Lung (tissue), 12 donors: ENCODE data around the gene ARID1B. TPM values are rescaled to one million over a fixed set of nuclear protein-coding genes. Genes with fewer than 3 reads are reported as not detected.

Source experiments
- ATAC-seq: fragments of 200-7000 bp; cut with Tn5 transposase; one replicate; pipeline ENCODE4 v1.9.1; 2020; ENCODE audit warnings: moderate number of reproducible peaks; ENCODE audit not compliant: insufficient read depth, low FRiP score
- DNase-seq, 3 donors: peaks; one replicate each; pipeline ENCODE4 v3.0.0-alpha.2; 2013 to 2017
- H3K27ac ChIP-seq, 2 donors: one replicate each; pipeline ENCODE4 v1.5.1; 2013; ENCODE audit warnings: mild to moderate bottlenecking in 2 of 2, moderate library complexity in 2 of 2, control low read depth in 1 of 2, inconsistent platforms in 1 of 2, low read depth in 1 of 2, low read length in 1 of 2
- H3K27me3 ChIP-seq, 3 donors: one replicate each; pipeline ENCODE4 v1.5.1; 2013; ENCODE audit warnings: low read length in 2 of 3; ENCODE audit not compliant: control insufficient read depth in 3 of 3, insufficient read depth in 3 of 3
- H3K36me3 ChIP-seq, 4 donors: one replicate each; pipeline ENCODE4 v1.5.1; 2013; ENCODE audit warnings: low read length in 4 of 4, mild to moderate bottlenecking in 1 of 4, moderate library complexity in 1 of 4; ENCODE audit not compliant: control insufficient read depth in 4 of 4, insufficient read depth in 4 of 4
- H3K4me1 ChIP-seq, 5 donors: one replicate each; pipeline ENCODE4 v1.5.1; 2013; ENCODE audit warnings: low read length in 5 of 5, mild to moderate bottlenecking in 2 of 5, moderate library complexity in 1 of 5; ENCODE audit not compliant: control insufficient read depth in 5 of 5, insufficient read depth in 5 of 5
- H3K4me3 ChIP-seq: one replicate; pipeline ENCODE4 v1.5.1; 2013; ENCODE audit warnings: mild to moderate bottlenecking, control low read depth, moderate library complexity
- H3K9ac ChIP-seq, 2 donors: one replicate each; pipeline ENCODE4 v1.5.1; 2013; ENCODE audit warnings: low read length in 2 of 2, control low read depth in 1 of 2; ENCODE audit not compliant: insufficient read depth in 1 of 2
- H3K9me3 ChIP-seq, 4 donors: one replicate each; pipeline ENCODE4 v1.5.1; 2013; ENCODE audit warnings: low read length in 3 of 4, mild to moderate bottlenecking in 1 of 4, moderate library complexity in 1 of 4; ENCODE audit not compliant: control insufficient read depth in 4 of 4, insufficient read depth in 3 of 4
- CTCF ChIP-seq: IDR thresholded peaks from 2 replicates; pipeline ENCODE4 v1.5.1; 2012; ENCODE audit warnings: mild to moderate bottlenecking; ENCODE audit errors: control extremely low read depth, extremely low read depth
- WGBS, 2 donors: extraction: QIAGEN DNeasy Blood & Tissue Kit; methylation state at CpG; one replicate each; pipeline ENCODE4 v1.1.7; 2013; 5-methylcytosine and 5-hydroxymethylcytosine counted together
- polyA plus RNA-seq, 2 donors: library from polyadenylated mRNA; stranded (reverse); fragments of 200-250 nt; gene quantifications; one replicate each; pipeline ENCODE4 v1.2.1, GENCODE V29; 2013
- total RNA-seq, 2 donors: library from RNA; depleted of rRNA in 1 of 2; stranded (reverse); fragments of >200 nt in 1 of 2; gene quantifications; one replicate each; pipeline ENCODE4 v1.2.1, GENCODE V29; 2014 to 2021
- donor health status: control.
- donor health status: control.
- donor health status: Bipolar disorder and iron deficiency.
- donor health status: healthy.
- donor health status: DM: yes; HTN: yes; CAD: no.

ARID1B gene
- total and polyA plus RNA-seq, 4 donors: 10.5 to 239 (median 50.9) TPM

- peak in 1 of 3 donors; percentile 28 for DNase-seq
- H3K4me1 ChIP-seq: peaks cover 8 to 57% (median 30%) of the 10 kb centered on the region in 5 donors
- no peak for TF ChIP-seq CTCF
- no peaks in the 10 kb centered on the region for H3K9me3 ChIP-seq
- H3K9ac ChIP-seq: no peak overlapping the region
- WGBS, 2 donors: 67 to 68% methylated on average over 3 of the region's 3 CpGs
- no peak overlapping the region for H3K4me3 ChIP-seq
- H3K36me3 ChIP-seq: peaks cover 0 to 7% (median 2%) of the 10 kb centered on the region in 4 donors
- no peak overlapping the region for H3K27ac ChIP-seq
- no peaks in the 10 kb centered on the region for H3K27me3 ChIP-seq
- no peak for ATAC-seq
These were observed 311.7 kb downstream of the ARID1B start for GRCh38 chr6:157088841-157089240.

- Histone ChIP-seq H3K4me3 (no peak overlapping the region), H3K27ac (no peak overlapping the region), H3K9me3 (no peaks in the 10 kb centered on the region), H3K4me1 (peaks cover 8 to 61% (median 34%) of the 10 kb centered on the region in 5 donors), H3K36me3 (peaks cover 0 to 7% (median 2%) of the 10 kb centered on the region in 4 donors), H3K9ac (no peak overlapping the region), H3K27me3 (no peaks in the 10 kb centered on the region)
- WGBS, 2 donors: 74 to 80% methylated on average over 3 of the region's 3 CpGs
- no peak for ATAC-seq
- no peak for TF ChIP-seq CTCF
- peak; percentile 61 to 67 (median 66) for DNase-seq
These were observed 312.1 kb downstream of the ARID1B start for GRCh38 chr6:157089258-157089657.

DNA sequence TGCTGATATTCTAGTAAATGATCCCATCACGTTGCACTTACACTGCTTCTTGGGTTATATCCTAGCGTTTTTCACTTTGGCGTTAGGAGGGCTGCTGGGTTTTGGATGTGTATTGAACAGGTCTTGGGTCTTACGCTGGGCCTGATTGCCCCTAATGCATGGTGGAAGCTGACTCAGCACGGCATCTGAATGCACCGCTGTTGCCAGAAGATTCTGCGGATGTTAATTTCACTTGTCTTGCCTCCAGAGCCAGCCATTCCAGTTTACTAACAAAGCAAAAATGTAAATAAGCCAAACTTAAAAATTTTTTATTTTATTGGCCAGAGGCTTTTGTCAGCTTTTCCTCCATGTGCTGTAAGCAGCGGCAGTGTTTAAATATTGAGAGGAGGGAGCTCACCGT, 312.7 kb downstream of the ARID1B start:
- Histone ChIP-seq H3K27me3 (no peaks in the 10 kb centered on the region), H3K27ac (no peak overlapping the region), H3K4me3 (no peak overlapping the region), H3K9ac (no peak overlapping the region), H3K9me3 (no peaks in the 10 kb centered on the region), H3K36me3 (peaks cover 0 to 7% (median 1%) of the 10 kb centered on the region in 4 donors), H3K4me1 (peaks cover 8 to 61% (median 35%) of the 10 kb centered on the region in 5 donors)
- 80 to 84% methylated on average over 9 of the region's 9 CpGs for WGBS, 2 donors
- DNase-seq (no peak), ATAC-seq (no peak)
- TF ChIP-seq CTCF: no peak

GRCh38 chr6:157090736-157091135, 313.6 kb downstream of the ARID1B start:
- H3K27me3 ChIP-seq: no peaks in the 10 kb centered on the region
- ATAC-seq (no peak), DNase-seq (no peak)
- H3K36me3 ChIP-seq: peaks cover 0 to 7% (median 0%) of the 10 kb centered on the region in 4 donors
- no peak overlapping the region for H3K4me3 ChIP-seq
- peaks cover 8 to 61% (median 35%) of the 10 kb centered on the region in 5 donors for H3K4me1 ChIP-seq
- no peak for TF ChIP-seq CTCF
- H3K9me3 ChIP-seq: no peaks in the 10 kb centered on the region
- no peak overlapping the region for H3K9ac ChIP-seq
- no peak overlapping the region for H3K27ac ChIP-seq
- 96% methylated on average over 9 of the region's 9 CpGs for WGBS, 2 donors
